Left kidney (tissue), 2 donors: ENCODE measurements around the gene SUGCT. TPM values are rescaled to one million over a fixed set of nuclear protein-coding genes. Genes with fewer than 3 reads are reported as not detected.

ENCODE experiments used
- DNase-seq: peaks from one replicate; pipeline ENCODE4 v3.0.0-alpha.2; 2013
- polyA plus RNA-seq: library from polyadenylated mRNA; unstranded; fragments of 120-200 nt; gene quantifications from one replicate; pipeline ENCODE4 v1.2.1, GENCODE V29; 2013; ENCODE audit not compliant: insufficient read length

The SUGCT gene
- polyA plus RNA-seq, 1 donor = 14.0 TPM

GRCh38 chr7:40828686-40829600 is 694.1 kb downstream of the SUGCT start:
- DNase-seq = no peak

GRCh38 chr7:40833191-40833887 is 698.5 kb downstream of the SUGCT start:
- DNase-seq = no peak

- DNase-seq = no peak
Observed at GRCh38 chr7:40833888-40834234, 699.1 kb downstream of the SUGCT start.

- DNase-seq = no peak
Observed at GRCh38 chr7:40836218-40836617, 701.4 kb downstream of the SUGCT start.

- no peak for DNase-seq
Observed at GRCh38 chr7:40839881-40840280, 705.1 kb downstream of the SUGCT start.

- DNase-seq = no peak
Observed at GRCh38 chr7:40840990-40841389, 706.2 kb downstream of the SUGCT start.

- no peak for DNase-seq
Observed at GRCh38 chr7:40842641-40843040, 707.8 kb downstream of the SUGCT start.

GRCh38 chr7:40843338-40843985 is 708.7 kb downstream of the SUGCT start:
- no peak for DNase-seq

- no peak for DNase-seq
Observed at GRCh38 chr7:40845943-40846342, 711.1 kb downstream of the SUGCT start.

- DNase-seq = no peak
Observed at GRCh38 chr7:40847921-40848320, 713.1 kb downstream of the SUGCT start.

GRCh38 chr7:40848541-40849221 is 713.9 kb downstream of the SUGCT start:
- DNase-seq = no peak

- no peak for DNase-seq
Observed at GRCh38 chr7:40850017-40850416, 715.2 kb downstream of the SUGCT start.

- DNase-seq = no peak
Observed at GRCh38 chr7:40851001-40851400, 716.2 kb downstream of the SUGCT start.

GRCh38 chr7:40859076-40859475 is 724.3 kb downstream of the SUGCT start:
- DNase-seq = no peak

- DNase-seq = no peak
Observed at GRCh38 chr7:40859965-40860543, 725.2 kb downstream of the SUGCT start.

- DNase-seq = no peak
Observed at GRCh38 chr7:40865441-40866233, 730.8 kb downstream of the SUGCT start.

GRCh38 chr7:40866601-40867000 is 731.8 kb downstream of the SUGCT start:
- DNase-seq = no peak

- DNase-seq = no peak
Observed at GRCh38 chr7:40870108-40870507, 735.3 kb downstream of the SUGCT start.

- DNase-seq = no peak
Observed at GRCh38 chr7:40873248-40873647, 738.4 kb downstream of the SUGCT start.

GRCh38 chr7:40874756-40875155 is 740.0 kb downstream of the SUGCT start:
- no peak for DNase-seq

GRCh38 chr7:40876601-40877000 is 741.8 kb downstream of the SUGCT start:
- DNase-seq = no peak
